ENCODE measurements around the gene PLEKHA6.

The PLEKHA6 gene

GRCh38 chr1:204217648-204218000 lies 142.1 kb downstream of the PLEKHA6 start:
- Histone ChIP-seq H3K27ac (no peak overlapping the region), H3K4me3 (no peak overlapping the region)
- TF ChIP-seq CTCF (IDR thresholded peaks at IDR 0.05) = no peak
- no peak for DNase-seq (ENCODE audit: low spot score)

GRCh38 chr1:204216880-204217647 lies 142.7 kb downstream of the PLEKHA6 start:
- Histone ChIP-seq H3K4me3 (no peak overlapping the region), H3K27ac (no peak overlapping the region)
- TF ChIP-seq CTCF (IDR thresholded peaks at IDR 0.05) = no peak
- DNase-seq (ENCODE audit: low spot score) = no peak

- TF ChIP-seq CTCF (IDR thresholded peaks at IDR 0.05) = no peak
- H3K4me3 ChIP-seq = no peak overlapping the region
- H3K27ac ChIP-seq = no peak overlapping the region
- no peak for DNase-seq (ENCODE audit: low spot score)
Measured at GRCh38 chr1:204216236-204216635, 143.5 kb downstream of the PLEKHA6 start.

GRCh38 chr1:204213668-204214662 lies 145.8 kb downstream of the PLEKHA6 start, which contains the start of gene GOLT1A:
Gene GOLT1A, minus strand, starts transcription at chr1:204213988. Its CDS starts 82 bp downstream, at chr1:204213906.
- DNase-seq (ENCODE audit: low spot score) = peak; percentile 72
- H3K4me3 ChIP-seq = peak within 1 kb of the TSS; percentile 57
- no peak for TF ChIP-seq CTCF (IDR thresholded peaks at IDR 0.05)
- H3K27ac ChIP-seq = no peak within 1 kb of the TSS

GRCh38 chr1:204212715-204213114 lies 147.0 kb downstream of the PLEKHA6 start:
- Histone ChIP-seq H3K27ac (no peak overlapping the region), H3K4me3 (no peak overlapping the region)
- no peak for TF ChIP-seq CTCF (IDR thresholded peaks at IDR 0.05)
- no peak for DNase-seq (ENCODE audit: low spot score)

- no peak overlapping the region for H3K27ac ChIP-seq
Measured at GRCh38 chr1:204211046-204211445, 148.7 kb downstream of the PLEKHA6 start.

More at GRCh38 chr1:204211046-204211445, 148.7 kb downstream of the PLEKHA6 start:
- DNase-seq (ENCODE audit: low spot score) = peak; percentile 40
- no peak overlapping the region for H3K4me3 ChIP-seq
- no peak for TF ChIP-seq CTCF (IDR thresholded peaks at IDR 0.05)
